Activated T-cell treated with anti-CD3 and anti-CD28 coated beads, Interleukin-2, amount 50 U/mL, for 48 hours (primary cell): ENCODE measurements around the gene FYB1.
A peak's percentile ranks its signal among the peaks of the same experiment; 100 is the strongest.
"Not testable (repeated sequence)": the region's sequence is repeated elsewhere in the genome, so short reads cannot be mapped to it uniquely, and the experiment has no call there.

ENCODE experiments used
- DNase-seq, 2 experiments: peaks; one replicate each; pipeline ENCODE4 v3.0.0-alpha.2; 2020

The FYB1 gene

GRCh38 chr5:39186289-39186688 lies 33.1 kb downstream of the FYB1 start:
- DNase-seq, result no peak

GRCh38 chr5:39185761-39186160 lies 33.6 kb downstream of the FYB1 start:
- DNase-seq, result no peak

- DNase-seq, result not testable (repeated sequence)
Measured at GRCh38 chr5:39179561-39179960, 39.8 kb downstream of the FYB1 start.

DNA sequence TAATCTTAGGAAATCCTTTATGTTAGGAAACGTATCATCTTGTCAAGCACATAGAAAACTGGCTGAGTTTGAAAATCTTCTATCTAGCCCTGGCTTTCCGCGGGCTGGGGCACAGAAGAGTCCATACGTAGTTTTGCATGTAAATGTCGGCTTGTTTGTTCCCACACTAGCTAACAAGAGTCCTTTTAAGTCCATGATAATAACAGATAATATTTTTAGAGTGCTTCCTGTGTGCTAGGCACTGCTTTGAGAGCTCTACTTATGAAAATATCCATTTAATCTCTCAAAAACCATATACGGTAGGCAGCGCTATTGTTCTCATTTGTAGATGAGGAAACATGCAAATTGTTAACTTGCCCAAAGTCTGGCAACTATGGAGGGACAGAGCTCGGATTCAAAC lies 40.5 kb downstream of the FYB1 start:
- no peak for DNase-seq

GRCh38 chr5:39178171-39178570 lies 41.2 kb downstream of the FYB1 start:
- no peak for DNase-seq

- no peak for DNase-seq
Measured at GRCh38 chr5:39177631-39177964, 41.8 kb downstream of the FYB1 start.

DNA sequence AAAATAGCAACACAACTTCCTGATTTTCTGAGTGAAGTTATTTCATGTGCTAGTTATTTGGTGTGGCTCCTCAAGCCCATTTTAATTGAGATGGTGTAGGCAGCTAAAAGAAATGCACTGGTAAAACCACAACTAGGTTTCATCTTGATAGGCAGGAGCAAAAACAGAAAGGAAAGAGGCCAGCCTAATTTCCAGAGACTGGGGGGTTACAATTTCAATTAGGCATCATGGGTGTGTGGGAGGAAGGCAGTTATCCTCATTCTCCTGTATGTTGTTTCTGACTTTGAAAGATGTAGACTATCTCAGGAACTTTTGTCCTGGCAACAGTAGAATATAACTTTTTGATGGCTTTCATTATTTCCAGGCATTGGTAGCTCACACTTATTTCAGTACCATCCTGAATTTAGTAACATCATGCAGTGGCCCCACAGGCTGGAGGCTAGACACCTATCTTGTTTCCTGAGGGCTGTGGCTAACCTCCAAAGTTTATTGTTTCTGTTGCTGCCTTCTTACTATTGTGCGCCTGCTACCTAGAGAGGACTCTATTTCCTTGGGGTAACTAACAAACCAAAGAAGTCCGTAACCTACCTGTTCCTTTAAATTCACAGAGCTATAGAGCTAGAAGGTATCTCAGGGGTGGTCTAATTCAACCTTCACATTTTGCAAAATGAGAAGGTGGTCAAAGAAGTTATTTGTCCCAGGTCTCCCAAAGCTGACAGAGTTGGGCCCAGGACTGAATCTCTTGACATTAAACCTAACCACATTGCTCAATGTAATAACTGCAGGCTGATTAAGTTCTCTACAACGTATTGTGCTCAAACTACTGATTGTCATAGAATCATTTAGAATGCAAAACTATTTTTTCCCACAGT lies 42.4 kb downstream of the FYB1 start:
- no peak for DNase-seq

DNA sequence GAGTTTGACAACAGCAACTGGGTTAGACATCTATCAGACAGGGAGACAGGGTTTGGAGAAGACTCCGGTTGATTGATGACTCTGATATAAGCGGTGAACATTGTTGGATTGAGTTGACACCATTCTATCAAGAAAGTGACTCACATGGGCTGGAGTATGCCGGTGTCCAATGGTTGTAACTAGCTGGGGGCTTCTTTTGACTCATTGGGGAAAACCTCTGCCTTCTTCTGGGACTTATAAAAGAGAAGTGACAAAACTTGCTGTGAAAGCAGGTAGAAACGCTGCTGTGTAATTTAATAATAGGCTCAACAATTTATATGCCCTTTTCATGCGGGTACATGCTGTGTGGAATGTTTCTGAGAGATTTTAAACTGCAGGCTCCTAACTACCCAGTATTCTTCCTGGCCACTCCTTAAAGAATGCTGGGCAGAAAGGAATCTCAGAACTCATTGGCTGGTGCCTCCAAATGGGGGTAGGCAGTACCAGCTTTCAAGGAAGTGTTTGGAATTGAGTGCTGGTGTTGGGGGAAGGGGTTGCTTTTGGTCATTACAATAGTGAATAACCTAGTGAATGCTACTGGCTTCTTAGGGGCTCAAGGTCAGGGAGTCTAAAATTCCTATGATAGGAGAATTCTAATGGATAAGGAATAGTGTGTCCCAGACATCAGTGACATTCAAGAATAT lies 43.9 kb downstream of the FYB1 start:
- no peak for DNase-seq

- no peak for DNase-seq
Measured at GRCh38 chr5:39173069-39173468, 46.3 kb downstream of the FYB1 start.

DNA sequence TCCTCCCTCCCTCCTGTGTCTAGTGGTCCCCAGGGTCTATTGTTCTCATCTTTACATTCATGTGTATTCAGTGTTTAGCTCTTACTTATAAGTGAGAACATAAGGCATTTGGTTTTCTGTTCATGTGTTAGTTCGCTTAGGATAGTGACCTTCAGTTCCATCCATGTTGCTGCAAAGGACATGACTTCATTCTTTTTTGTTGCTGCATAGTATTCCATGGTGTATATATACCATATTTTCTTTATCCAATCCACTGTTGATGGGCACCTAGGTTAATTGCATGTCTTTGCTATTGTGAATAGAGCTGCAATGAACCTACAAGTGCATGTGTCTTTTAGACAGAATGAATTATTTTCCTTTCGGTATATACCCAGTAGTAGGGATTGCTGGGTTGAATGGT lies 46.8 kb downstream of the FYB1 start:
- no peak for DNase-seq

DNA sequence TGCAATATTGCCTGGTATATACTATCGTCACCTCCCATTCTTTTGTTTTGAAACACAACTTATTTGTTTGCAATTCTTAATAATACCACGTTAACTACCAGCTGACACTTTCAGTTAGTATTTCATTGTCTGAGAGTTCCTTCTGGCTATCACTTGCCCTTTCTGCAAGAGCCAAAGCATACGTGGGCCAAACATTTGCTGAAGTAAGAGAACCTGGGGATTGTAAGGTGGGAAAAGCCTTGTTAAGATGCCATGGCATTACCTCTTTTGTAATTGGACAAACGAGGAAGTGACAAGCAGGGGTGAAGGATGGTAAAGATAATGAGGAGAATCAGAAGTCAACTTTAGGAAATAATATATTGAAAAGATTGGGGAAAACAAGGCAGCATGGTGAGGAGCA lies 47.7 kb downstream of the FYB1 start:
- no peak for DNase-seq

DNA sequence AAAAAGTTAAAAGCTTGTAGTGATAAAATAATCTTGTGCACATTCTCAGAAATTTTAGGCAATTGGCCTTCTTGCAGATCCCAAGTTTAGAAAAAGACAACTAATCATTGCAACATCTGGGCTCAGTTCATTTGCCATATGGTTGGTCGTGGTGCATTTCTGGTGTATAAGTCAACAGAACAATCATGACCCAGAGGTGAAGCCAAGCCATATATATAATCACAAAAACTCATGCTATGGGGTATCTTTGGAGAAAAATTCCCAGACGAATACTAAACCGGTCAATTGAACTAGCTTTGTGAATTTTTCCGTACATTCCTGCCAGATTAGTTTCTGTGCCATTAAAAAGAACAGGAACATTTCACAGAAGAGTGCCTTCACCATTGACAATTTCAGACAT lies 50.3 kb downstream of the FYB1 start:
- DNase-seq, result no peak

- no peak for DNase-seq
Measured at GRCh38 chr5:39167972-39168342, 51.4 kb downstream of the FYB1 start.

DNA sequence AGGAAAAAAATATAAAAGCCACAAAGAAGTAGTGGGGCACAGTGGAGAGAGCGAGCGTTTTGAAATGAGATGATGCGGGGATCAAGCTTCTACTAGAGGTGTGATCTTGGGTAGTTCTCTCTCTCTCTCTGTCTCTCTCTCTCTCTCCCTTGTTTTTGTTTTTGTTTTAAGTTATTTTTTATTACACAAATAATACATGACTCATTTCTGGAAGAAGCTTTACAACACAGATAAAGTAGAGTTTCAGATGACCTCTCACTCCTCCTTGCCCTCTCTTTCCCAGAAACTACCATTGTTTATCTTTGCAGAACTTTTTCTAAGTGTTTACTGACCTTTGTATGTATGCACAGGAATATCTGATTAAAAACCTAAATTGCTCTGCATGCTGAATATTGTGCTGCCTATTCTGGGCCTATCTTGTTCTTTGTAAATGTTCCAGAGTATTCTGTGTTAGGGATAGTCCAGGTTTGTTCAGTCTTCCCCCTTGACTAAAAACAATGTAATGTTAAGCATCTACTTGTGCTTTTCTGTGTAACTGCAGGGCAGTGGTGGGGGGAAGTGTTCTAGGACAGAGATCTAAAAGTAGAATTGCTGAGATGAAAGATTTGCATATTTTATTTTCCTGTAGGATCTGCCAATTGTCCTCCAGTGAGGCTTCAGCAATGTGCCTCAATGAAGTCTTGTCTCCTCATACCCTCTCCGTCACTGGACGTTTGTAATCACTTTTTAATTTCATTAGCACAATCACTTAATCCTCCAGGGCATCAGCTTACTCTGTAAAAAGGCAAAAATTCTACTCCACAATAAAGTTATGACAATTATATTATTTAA lies 52.0 kb downstream of the FYB1 start:
- DNase-seq, result no peak

GRCh38 chr5:39164529-39165402 lies 54.6 kb downstream of the FYB1 start:
- no peak for DNase-seq

- peak in 1 of 2 experiments; percentile 62 for DNase-seq
Measured at GRCh38 chr5:39164016-39164415, 55.3 kb downstream of the FYB1 start.

GRCh38 chr5:39161578-39161977 lies 57.8 kb downstream of the FYB1 start:
- no peak for DNase-seq

DNA sequence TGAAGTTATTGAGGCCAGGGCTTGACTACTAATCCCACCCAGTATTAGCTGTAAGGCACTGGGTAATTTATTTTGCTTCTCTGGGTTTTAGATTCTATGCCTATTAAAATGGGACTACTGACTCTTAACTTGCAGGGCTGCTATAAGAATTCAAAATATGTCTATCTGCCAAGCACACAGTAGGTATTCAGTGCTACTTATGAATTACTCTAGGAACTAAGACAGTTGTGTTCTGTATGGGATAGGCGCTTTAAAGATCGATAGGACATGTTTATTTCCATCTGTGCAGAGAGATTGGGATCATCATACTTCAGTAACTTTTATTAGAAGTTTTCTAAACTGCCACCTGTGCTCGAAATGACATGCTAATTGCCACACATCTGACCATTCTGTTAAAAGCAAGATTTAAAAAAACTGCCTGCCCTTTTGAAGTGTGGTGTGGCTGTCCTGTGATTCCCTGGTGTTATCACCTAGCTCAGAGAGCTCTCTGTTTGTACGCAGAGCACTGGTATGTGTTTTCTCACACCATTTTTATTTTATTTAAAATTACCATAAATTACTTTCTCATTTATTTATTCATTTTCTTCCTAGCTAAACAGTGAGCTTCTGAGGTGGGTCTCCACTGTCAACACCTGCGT lies 58.7 kb downstream of the FYB1 start:
- no peak for DNase-seq

- no peak for DNase-seq
Measured at GRCh38 chr5:39159811-39160490, 59.4 kb downstream of the FYB1 start.

GRCh38 chr5:39158786-39159185 lies 60.6 kb downstream of the FYB1 start:
- DNase-seq, result no peak

- no peak for DNase-seq
Measured at GRCh38 chr5:39158127-39158593, 61.2 kb downstream of the FYB1 start.
